Vagina (tissue), 2 donors: Measurements from ENCODE around the gene IFT27.

Experiments used
- POLR2A ChIP-seq, 2 donors: fragments of 450-650 bp; IDR thresholded peaks; one replicate each; pipeline ENCODE4 v1.6.1; 2017; ENCODE audit warnings: antibody characterized with exemption in 2 of 2, mild to moderate bottlenecking in 2 of 2, moderate library complexity in 2 of 2
- POLR2AphosphoS5 ChIP-seq, 2 donors: sonication (generic); formaldehyde crosslinking; IDR thresholded peaks; one replicate each; pipeline ENCODE4 v1.9.0; 2017; ENCODE audit warnings: antibody characterized with exemption in 2 of 2, mild to moderate bottlenecking in 2 of 2, low read depth in 1 of 2; ENCODE audit not compliant: insufficient read depth in 1 of 2
- TF ChIP-seq, protein P1 (sequence below), 3 experiments: fragments of 450-650 bp in 2 of 3; fragments of 200-600 bp in 1 of 3; sonication (generic) in 1 of 3; IDR thresholded peaks; one replicate each; pipeline ENCODE4 v1.5.1; 2017 to 2019; ENCODE audit warnings: antibody characterized with exemption in 3 of 3, mild to moderate bottlenecking in 2 of 3, moderate library complexity in 2 of 3

DNA sequence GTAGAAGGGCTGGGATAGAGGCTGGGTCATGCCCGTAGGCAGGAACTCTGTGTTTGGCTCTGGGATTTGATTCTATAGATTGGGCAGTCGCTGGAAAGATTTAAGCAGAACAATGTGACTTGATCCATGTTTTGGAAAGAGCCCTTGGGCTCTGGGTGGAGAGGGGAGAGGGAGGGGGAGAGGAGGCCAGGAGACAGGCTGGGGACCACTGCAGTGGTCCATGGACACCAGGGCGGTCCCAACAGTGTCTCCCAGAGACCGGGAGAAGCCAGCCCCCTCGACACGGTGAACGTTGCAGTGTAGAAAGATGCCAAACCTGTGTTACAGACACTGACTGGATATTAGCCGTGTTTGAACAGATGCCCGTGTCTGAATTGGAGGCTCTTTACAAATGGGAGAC lies 21.5 kb upstream of the IFT27 start:
- TF ChIP-seq, protein P1, sequence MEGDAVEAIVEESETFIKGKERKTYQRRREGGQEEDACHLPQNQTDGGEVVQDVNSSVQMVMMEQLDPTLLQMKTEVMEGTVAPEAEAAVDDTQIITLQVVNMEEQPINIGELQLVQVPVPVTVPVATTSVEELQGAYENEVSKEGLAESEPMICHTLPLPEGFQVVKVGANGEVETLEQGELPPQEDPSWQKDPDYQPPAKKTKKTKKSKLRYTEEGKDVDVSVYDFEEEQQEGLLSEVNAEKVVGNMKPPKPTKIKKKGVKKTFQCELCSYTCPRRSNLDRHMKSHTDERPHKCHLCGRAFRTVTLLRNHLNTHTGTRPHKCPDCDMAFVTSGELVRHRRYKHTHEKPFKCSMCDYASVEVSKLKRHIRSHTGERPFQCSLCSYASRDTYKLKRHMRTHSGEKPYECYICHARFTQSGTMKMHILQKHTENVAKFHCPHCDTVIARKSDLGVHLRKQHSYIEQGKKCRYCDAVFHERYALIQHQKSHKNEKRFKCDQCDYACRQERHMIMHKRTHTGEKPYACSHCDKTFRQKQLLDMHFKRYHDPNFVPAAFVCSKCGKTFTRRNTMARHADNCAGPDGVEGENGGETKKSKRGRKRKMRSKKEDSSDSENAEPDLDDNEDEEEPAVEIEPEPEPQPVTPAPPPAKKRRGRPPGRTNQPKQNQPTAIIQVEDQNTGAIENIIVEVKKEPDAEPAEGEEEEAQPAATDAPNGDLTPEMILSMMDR (IDR thresholded peaks at IDR 0.05) = no peak
- TF ChIP-seq POLR2A (IDR thresholded peaks at IDR 0.05) = no peak
- no peak for TF ChIP-seq POLR2AphosphoS5 (IDR thresholded peaks at IDR 0.05; ENCODE audit: insufficient read depth in 1 of 2, low read depth in 1 of 2)
